ENCODE measurements around the gene SF3B2. TPM values are rescaled to one million over a fixed set of nuclear protein-coding genes. Genes with fewer than 3 reads are reported as not detected.

SF3B2 gene
- total RNA-seq, 1 experiment from 2014 or later, result 358 TPM

- DNase-seq (ENCODE audit: low spot score), result no peak
- POLR2A ChIA-PET (ENCODE audit: low non-redundant PET), result no interaction called here
- Histone ChIP-seq H3K4me1 (ENCODE audit: insufficient read depth, low read length, poor library complexity, severe bottlenecking) (peaks cover 15% of the 10 kb centered on the region), H3K9me3 (ENCODE audit: low read depth, low read length, poor library complexity, severe bottlenecking) (no peaks in the 10 kb centered on the region), H3K27ac (ENCODE audit: low read depth, low read length, poor library complexity, severe bottlenecking) (no peak overlapping the region), H3K27me3 (replicated peaks; ENCODE audit: insufficient read depth, low read depth, low read length, poor library complexity) (no peaks in the 10 kb centered on the region), H3K36me3 (ENCODE audit: insufficient read depth, low read length, poor library complexity, severe bottlenecking) (no peaks in the 10 kb centered on the region), H3K4me3 (ENCODE audit: low read depth, low read length, poor library complexity, severe bottlenecking) (no peak overlapping the region)
- TF ChIP-seq, protein P1, sequence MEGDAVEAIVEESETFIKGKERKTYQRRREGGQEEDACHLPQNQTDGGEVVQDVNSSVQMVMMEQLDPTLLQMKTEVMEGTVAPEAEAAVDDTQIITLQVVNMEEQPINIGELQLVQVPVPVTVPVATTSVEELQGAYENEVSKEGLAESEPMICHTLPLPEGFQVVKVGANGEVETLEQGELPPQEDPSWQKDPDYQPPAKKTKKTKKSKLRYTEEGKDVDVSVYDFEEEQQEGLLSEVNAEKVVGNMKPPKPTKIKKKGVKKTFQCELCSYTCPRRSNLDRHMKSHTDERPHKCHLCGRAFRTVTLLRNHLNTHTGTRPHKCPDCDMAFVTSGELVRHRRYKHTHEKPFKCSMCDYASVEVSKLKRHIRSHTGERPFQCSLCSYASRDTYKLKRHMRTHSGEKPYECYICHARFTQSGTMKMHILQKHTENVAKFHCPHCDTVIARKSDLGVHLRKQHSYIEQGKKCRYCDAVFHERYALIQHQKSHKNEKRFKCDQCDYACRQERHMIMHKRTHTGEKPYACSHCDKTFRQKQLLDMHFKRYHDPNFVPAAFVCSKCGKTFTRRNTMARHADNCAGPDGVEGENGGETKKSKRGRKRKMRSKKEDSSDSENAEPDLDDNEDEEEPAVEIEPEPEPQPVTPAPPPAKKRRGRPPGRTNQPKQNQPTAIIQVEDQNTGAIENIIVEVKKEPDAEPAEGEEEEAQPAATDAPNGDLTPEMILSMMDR (conservative IDR thresholded peaks at IDR 0.05; ENCODE audit: low read depth, low read length), result no peak
- no peak for TF ChIP-seq EZH2 (IDR thresholded peaks at IDR 0.05; ENCODE audit: borderline replicate concordance, low read depth, low read length, poor library complexity, severe bottlenecking)
- no TSS peak for BruUV-seq (replicated peaks)
- CTCF ChIA-PET, result no interaction called here
- intact Hi-C loops (cut with micrococcal nuclease; ENCODE audit: unreplicated experiment), result no loop called here
Observed at GRCh38 chr11:66106786-66107599, 54.8 kb downstream of the SF3B2 start.

- DNase-seq (ENCODE audit: low spot score), result no peak
- ChIA-PET CTCF (no interaction called here), POLR2A (ENCODE audit: low non-redundant PET) (no interaction called here)
- no TSS peak for BruUV-seq (replicated peaks)
- H3K27ac ChIP-seq (ENCODE audit: low read depth, low read length, poor library complexity, severe bottlenecking), result no peak overlapping the region
- no peaks in the 10 kb centered on the region for H3K27me3 ChIP-seq (replicated peaks; ENCODE audit: insufficient read depth, low read depth, low read length, poor library complexity)
- intact Hi-C loops (cut with micrococcal nuclease; ENCODE audit: unreplicated experiment), result no loop called here
- H3K36me3 ChIP-seq (ENCODE audit: insufficient read depth, low read length, poor library complexity, severe bottlenecking), result no peaks in the 10 kb centered on the region
- TF ChIP-seq, protein P1 (conservative IDR thresholded peaks at IDR 0.05; ENCODE audit: low read depth, low read length), result no peak
- H3K4me1 ChIP-seq (ENCODE audit: insufficient read depth, low read length, poor library complexity, severe bottlenecking), result peaks cover 23% of the 10 kb centered on the region
- no peaks in the 10 kb centered on the region for H3K9me3 ChIP-seq (ENCODE audit: low read depth, low read length, poor library complexity, severe bottlenecking)
- no peak overlapping the region for H3K4me3 ChIP-seq (ENCODE audit: low read depth, low read length, poor library complexity, severe bottlenecking)
Observed at GRCh38 chr11:66107600-66108510, 55.7 kb downstream of the SF3B2 start.

DNA sequence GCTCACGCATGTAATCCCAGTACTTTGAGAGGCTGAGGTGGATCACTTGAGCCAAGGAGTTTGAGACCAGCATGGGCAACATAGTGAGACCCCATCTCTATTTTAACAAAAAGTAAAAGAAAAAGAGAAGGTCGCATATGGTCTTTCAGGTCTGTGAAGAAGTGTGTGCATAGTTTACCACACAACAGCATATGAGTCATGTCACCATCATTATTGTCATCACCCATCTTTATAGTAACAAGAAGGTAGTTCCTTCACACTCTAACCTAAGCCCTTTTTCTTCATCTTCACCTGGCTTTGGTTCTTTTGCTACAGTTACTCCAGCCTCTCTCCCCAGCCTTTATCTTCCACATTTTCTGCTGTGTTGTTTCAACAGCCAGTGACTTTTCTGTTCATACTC, 57.1 kb downstream of the SF3B2 start:
- Histone ChIP-seq H3K27ac (ENCODE audit: low read depth, low read length, poor library complexity, severe bottlenecking) (no peak overlapping the region), H3K4me3 (ENCODE audit: low read depth, low read length, poor library complexity, severe bottlenecking) (no peak overlapping the region), H3K9me3 (ENCODE audit: low read depth, low read length, poor library complexity, severe bottlenecking) (no peaks in the 10 kb centered on the region), H3K4me1 (ENCODE audit: insufficient read depth, low read length, poor library complexity, severe bottlenecking) (peaks cover 29% of the 10 kb centered on the region), H3K27me3 (replicated peaks; ENCODE audit: insufficient read depth, low read depth, low read length, poor library complexity) (no peaks in the 10 kb centered on the region), H3K36me3 (ENCODE audit: insufficient read depth, low read length, poor library complexity, severe bottlenecking) (no peaks in the 10 kb centered on the region)
- no peak for TF ChIP-seq EZH2 (IDR thresholded peaks at IDR 0.05; ENCODE audit: borderline replicate concordance, low read depth, low read length, poor library complexity, severe bottlenecking)
- TF ChIP-seq, protein P1 (conservative IDR thresholded peaks at IDR 0.05; ENCODE audit: low read depth, low read length), result no peak
- DNase-seq (ENCODE audit: low spot score), result no peak
- intact Hi-C loops (cut with micrococcal nuclease; ENCODE audit: unreplicated experiment), result no loop called here
- no TSS peak for BruUV-seq (replicated peaks)
- POLR2A ChIA-PET (ENCODE audit: low non-redundant PET), result no interaction called here
- CTCF ChIA-PET, result no interaction called here
